Erythroblast (primary cell): Measurements from ENCODE around the gene SORCS1.

Experiments used
- DNase-seq, 2 experiments: peaks; one replicate each; lab custom pipeline; 2025; lab: John Stamatoyannopoulos, UW
- GATA1 ChIP-seq: IDR thresholded peaks from 2 replicates; pipeline ENCODE4 v1.6.1; 2011; ENCODE audit warnings: low read depth, mild to moderate bottlenecking, control low read depth, low read length, moderate library complexity
- POLR2A ChIP-seq: IDR thresholded peaks from 2 replicates; pipeline ENCODE4 v1.6.1; 2011; ENCODE audit warnings: mild to moderate bottlenecking, low read length

Gene SORCS1

GRCh38 chr10:106551501-106552062 is 612.9 kb downstream of the SORCS1 start:
- no peak for DNase-seq
- no peak for TF ChIP-seq GATA1
- no peak for TF ChIP-seq POLR2A

DNA sequence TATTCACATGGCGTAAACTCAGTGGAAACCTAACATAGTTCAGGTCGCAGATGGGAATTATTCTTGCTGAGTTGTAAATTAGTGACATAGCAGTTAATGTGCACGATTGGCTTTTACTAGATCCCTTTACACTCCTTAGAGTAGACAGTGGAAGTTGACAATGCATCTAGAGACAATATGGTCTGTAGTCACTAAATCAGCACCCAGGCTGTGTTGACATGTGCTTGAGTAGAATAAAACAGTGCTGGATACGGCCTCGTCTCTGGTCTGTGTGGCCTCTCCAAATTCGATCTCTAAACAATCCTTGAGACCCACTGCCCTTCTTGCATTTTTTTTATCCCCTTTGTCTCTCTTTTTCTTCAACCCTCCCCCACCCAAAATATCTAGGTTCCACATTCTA is 615.7 kb downstream of the SORCS1 start:
- DNase-seq: no peak

DNA sequence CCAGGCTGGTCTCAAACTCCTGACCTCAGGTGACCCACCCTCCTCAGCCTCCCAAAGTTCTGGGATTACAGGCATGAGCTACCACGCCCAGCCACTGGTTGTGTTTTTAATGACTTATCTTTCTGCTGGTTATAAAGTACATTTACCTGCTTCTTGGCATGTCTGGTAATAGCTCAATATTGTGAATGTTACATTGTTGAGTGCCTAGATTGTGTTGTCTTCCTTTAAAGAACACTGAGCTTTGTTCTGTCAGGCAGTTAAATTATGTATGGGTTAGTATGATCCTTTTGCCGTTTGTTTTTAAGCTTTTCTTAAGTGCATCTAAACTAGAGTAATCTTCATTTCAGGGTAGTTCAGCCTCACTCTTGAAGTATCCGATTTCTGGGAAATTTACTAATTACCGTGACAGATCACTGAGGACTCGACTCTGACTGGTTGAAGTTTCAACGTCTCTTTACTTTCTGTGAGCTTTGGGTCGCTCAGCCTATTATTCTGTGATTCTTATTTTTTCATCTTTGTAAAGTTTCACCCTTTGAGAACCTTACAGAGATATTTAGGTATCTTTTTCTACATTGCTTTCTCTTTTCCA is 617.4 kb downstream of the SORCS1 start:
- no peak for DNase-seq
- TF ChIP-seq POLR2A: no peak
- TF ChIP-seq GATA1: no peak

More for the DNA sequence above, 615.7 kb downstream of the SORCS1 start:
- no peak for TF ChIP-seq POLR2A

GRCh38 chr10:106542461-106542860 is 622.0 kb downstream of the SORCS1 start:
- no peak for TF ChIP-seq GATA1
- DNase-seq: no peak

- DNase-seq: no peak
- no peak for TF ChIP-seq GATA1
- no peak for TF ChIP-seq POLR2A
Observed at GRCh38 chr10:106540645-106541044, 623.9 kb downstream of the SORCS1 start.

DNA sequence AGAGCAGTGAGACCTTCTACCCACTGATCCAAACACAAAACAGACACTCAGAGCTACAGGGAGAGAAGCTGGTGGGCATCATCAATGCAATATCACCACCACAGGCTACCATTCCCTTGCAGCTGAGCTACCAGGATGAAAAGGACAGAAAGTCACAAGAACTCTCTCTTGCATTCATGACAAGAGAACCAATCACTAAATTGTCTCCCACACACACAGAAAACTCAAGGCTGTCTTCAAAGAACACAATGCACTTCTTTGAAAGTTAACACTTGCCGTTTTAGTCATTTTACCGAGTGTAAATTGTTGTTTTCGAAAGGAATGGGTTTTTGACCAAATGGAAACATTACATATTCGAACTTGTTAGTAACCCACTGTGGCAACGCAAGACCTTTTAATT is 626.6 kb downstream of the SORCS1 start:
- no peak for DNase-seq
- TF ChIP-seq POLR2A: no peak
- TF ChIP-seq GATA1: no peak

DNA sequence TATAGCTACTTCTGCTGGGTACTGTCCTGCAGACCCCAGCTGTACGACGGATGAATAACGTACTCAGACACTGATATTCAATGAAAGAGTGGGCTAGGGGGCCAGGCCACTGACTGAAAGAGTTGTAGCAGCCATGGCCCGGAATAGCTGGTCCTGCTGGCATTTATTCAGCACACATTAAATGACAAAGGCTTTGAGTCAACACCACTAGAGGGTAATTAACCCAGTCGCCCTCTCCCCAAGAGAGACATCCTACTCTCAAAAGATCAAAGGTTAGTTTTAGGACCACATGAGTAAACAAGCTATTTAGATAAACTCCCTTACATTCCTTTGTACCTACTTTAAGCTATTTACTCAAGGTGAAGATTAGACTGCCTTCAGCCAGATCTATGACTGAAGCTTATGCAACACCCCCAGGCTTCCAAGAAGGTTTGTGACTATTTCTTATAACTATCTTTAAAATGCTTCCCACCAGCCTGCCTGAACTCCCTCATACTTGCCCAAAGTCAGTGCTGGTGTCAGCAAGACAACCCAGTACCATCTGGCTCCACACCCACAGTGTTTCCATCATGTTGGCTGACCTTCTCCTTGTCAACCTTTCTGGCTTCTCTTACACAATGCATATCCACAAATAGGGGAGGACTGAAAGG is 629.1 kb downstream of the SORCS1 start:
- DNase-seq: no peak
- no peak for TF ChIP-seq POLR2A
- no peak for TF ChIP-seq GATA1

DNA sequence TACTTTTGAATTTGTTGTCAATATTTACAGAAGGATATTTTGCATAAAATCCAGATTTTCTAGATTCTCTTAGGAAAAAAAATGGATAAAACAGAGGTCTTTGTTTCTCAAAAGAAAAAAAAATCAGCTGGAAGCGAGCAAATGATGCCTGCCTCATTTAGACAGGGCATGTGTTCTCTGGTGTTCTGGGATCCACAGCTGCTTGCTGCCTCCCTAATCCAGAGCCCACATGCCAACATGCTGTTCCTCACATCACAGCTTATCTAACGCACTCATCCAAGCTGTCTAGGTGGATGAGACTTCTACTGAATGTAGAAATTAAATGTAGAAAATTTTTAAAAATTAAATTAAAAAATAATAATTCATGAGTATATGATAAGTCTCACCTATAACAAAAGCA is 630.1 kb downstream of the SORCS1 start:
- no peak for TF ChIP-seq GATA1
- TF ChIP-seq POLR2A: no peak
- DNase-seq: no peak

DNA sequence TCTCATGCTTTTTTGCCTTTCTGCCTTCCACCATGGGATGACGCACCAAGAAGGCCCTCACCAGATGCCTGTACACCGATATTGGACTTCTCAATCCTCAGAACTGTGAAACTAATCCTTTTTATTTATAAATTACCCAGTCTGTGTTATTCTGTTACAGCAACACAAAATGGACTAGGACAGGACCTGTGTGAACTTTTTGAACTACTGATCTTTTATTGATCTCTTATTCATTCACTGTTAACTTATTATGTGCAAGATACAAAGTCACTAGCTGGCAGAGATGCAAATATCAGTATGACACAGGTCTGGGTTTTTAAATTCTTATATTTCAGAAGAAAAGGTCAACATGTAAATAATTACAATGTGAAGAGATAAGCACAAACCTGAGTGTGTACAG is 635.8 kb downstream of the SORCS1 start:
- DNase-seq: no peak
- TF ChIP-seq POLR2A (no peak), GATA1 (no peak)

- TF ChIP-seq GATA1 (no peak), POLR2A (no peak)
- DNase-seq: no peak
Observed at GRCh38 chr10:106525835-106526234, 638.7 kb downstream of the SORCS1 start.
